RWPE2 (cell line): Measurements from ENCODE around the gene KIAA1671.
A peak's percentile ranks its signal among the peaks of the same experiment; 100 is the strongest.

Source experiments
- ATAC-seq: fragments of 200-7000 bp; cut with Tn5 transposase; 3 replicates; pipeline ENCODE4 v1.9.1; 2021; ENCODE audit warnings: low read depth
- DNase-seq: peaks from one replicate; pipeline ENCODE4 v3.0.0-alpha.2; 2020; ENCODE audit warnings: low spot score
- H3K27ac ChIP-seq: fragments of 450-650 bp; 2 replicates; pipeline ENCODE4 v1.5.1; 2017; ENCODE audit warnings: mild to moderate bottlenecking; ENCODE audit not compliant: poor library complexity, severe bottlenecking
- H3K27me3 ChIP-seq: fragments of 250-450 bp; sonication (Bioruptor Pico); 2 replicates; pipeline ENCODE4 v1.5.1; 2021; ENCODE audit warnings: mild to moderate bottlenecking, moderate library complexity; ENCODE audit not compliant: insufficient read depth, poor library complexity, severe bottlenecking
- H3K36me3 ChIP-seq: fragments of 250-450 bp; sonication (Bioruptor Pico); 2 replicates; pipeline ENCODE4 v1.5.1; 2020; ENCODE audit warnings: low read depth, mild to moderate bottlenecking, moderate library complexity
- H3K4me1 ChIP-seq: fragments of 250-450 bp; sonication (Bioruptor Pico); 2 replicates; pipeline ENCODE4 v1.5.1; 2021; ENCODE audit warnings: mild to moderate bottlenecking, moderate library complexity; ENCODE audit not compliant: insufficient read depth, poor library complexity, severe bottlenecking
- H3K4me3 ChIP-seq: fragments of 250-450 bp; sonication (Bioruptor Pico); 2 replicates; pipeline ENCODE4 v1.5.1; 2021; ENCODE audit warnings: mild to moderate bottlenecking, moderate library complexity; ENCODE audit not compliant: severe bottlenecking
- H3K9me3 ChIP-seq: fragments of 250-450 bp; sonication (Bioruptor Pico); 2 replicates; pipeline ENCODE4 v1.5.1; 2021; ENCODE audit warnings: mild to moderate bottlenecking, moderate library complexity; ENCODE audit not compliant: severe bottlenecking
- CTCF ChIP-seq: fragments of 450-650 bp; IDR thresholded peaks from one replicate; pipeline ENCODE4 v1.5.1; 2017; ENCODE audit warnings: mild to moderate bottlenecking, moderate library complexity; ENCODE audit not compliant: poor library complexity, severe bottlenecking

Gene KIAA1671

DNA sequence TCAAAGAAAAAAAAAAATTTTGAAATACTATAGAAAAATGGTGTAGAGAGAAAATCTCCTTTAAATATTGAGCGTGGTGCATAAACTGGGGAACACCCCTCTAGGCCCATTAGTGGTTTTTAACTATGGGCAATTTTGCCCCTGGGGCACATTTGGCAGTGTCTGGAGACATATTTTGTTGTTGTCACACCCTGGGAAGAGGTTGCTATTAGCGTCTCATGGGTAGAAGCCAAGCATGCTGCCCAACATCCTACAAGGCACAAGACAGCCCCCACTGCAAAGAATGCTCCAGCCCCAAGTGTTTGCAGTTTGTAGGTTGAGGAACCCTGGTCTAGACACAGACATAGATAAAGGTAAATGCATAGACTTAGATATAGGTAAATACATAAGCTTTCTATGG lies 92.6 kb downstream of the KIAA1671 start:
- Histone ChIP-seq H3K27me3 (no peaks in the 10 kb centered on the region), H3K27ac (no peak overlapping the region), H3K36me3 (peaks cover 48% of the 10 kb centered on the region), H3K4me1 (no peaks in the 10 kb centered on the region), H3K9me3 (no peaks in the 10 kb centered on the region), H3K4me3 (no peak overlapping the region)
- DNase-seq (no peak), ATAC-seq (no peak)
- no peak for TF ChIP-seq CTCF

GRCh38 chr22:25048071-25048470 lies 95.6 kb downstream of the KIAA1671 start:
- no peak for TF ChIP-seq CTCF
- H3K27me3 ChIP-seq = no peaks in the 10 kb centered on the region

DNA sequence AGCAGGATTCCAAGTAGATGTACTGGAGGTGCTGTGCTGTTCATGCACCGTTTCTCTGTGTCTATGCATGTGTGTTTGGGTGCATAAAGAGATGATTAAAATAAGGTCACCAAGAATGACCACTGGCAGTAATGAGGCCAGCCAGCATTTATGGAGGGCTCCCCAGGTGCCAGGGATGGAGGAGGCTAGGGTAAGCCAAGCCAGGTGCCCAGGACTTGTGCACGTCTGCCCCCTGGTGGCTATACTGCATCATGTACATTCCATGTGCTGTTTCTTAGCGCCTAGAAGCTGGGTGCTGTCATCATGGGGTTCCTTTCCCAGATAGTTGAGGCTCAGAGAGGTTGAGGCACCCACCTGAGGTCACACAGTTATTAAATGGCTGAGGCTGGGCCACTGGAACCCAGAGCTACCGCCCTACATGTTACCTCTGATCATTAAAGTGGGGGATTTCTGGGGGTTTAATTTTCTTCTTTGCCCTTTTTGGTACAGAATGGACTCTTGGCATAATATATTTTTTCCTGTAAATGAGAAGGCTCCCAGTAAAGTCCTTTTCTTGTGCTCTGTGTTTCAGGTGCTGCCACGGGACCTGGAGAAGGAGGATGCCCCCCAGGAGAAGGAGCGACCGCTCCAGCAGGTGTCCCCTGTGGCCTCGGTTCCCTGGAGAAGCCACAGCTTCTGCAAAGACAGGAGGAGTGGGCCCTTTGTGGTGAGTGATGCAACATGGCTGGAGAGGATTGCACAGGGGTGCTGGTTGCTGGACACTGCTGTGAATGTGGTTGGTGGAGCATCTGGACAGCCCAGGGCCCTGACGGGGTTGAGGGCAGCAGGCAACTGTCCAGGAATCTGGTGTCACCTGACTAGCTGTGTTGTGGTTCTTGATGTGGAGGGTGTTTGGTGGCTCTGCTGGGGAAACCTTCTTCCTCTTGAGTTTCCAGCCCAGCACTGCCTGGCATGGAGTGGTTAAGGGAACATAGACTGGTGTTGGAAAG lies 96.4 kb downstream of the KIAA1671 start:
- TF ChIP-seq CTCF = peak; percentile 88
- Histone ChIP-seq H3K4me3 (no peak overlapping the region), H3K4me1 (no peaks in the 10 kb centered on the region), H3K27ac (no peak overlapping the region), H3K9me3 (no peaks in the 10 kb centered on the region), H3K27me3 (no peaks in the 10 kb centered on the region), H3K36me3 (peaks cover 51% of the 10 kb centered on the region)
- ATAC-seq (peak; percentile 65; the same call in 2 of the 3 replicates), DNase-seq (no peak)

More at GRCh38 chr22:25048071-25048470, 95.6 kb downstream of the KIAA1671 start:
- DNase-seq (no peak), ATAC-seq (no peak)
- no peaks in the 10 kb centered on the region for H3K4me1 ChIP-seq
- H3K36me3 ChIP-seq = peaks cover 51% of the 10 kb centered on the region
- H3K9me3 ChIP-seq = no peaks in the 10 kb centered on the region
- no peak overlapping the region for H3K4me3 ChIP-seq
- H3K27ac ChIP-seq = no peak overlapping the region

GRCh38 chr22:25049770-25050169 lies 97.3 kb downstream of the KIAA1671 start:
- no peak for DNase-seq
- no peak for ATAC-seq
- Histone ChIP-seq H3K27me3 (no peaks in the 10 kb centered on the region), H3K4me1 (no peaks in the 10 kb centered on the region), H3K9me3 (no peaks in the 10 kb centered on the region), H3K27ac (no peak overlapping the region), H3K36me3 (peaks cover 57% of the 10 kb centered on the region), H3K4me3 (no peak overlapping the region)
- TF ChIP-seq CTCF = no peak

GRCh38 chr22:25050566-25050965 lies 98.0 kb downstream of the KIAA1671 start:
- Histone ChIP-seq H3K4me3 (no peak overlapping the region), H3K9me3 (no peaks in the 10 kb centered on the region), H3K27ac (no peak overlapping the region), H3K27me3 (no peaks in the 10 kb centered on the region), H3K4me1 (no peaks in the 10 kb centered on the region), H3K36me3 (peaks cover 57% of the 10 kb centered on the region)
- DNase-seq (no peak), ATAC-seq (no peak)
- no peak for TF ChIP-seq CTCF
